Measurements from ENCODE around the gene RFFL.

The RFFL gene

GRCh38 chr17:35079547-35080423 is 16.3 kb upstream of the RFFL start:
- no peak for DNase-seq

- DNase-seq: no peak
Observed at GRCh38 chr17:35076874-35077273, 13.4 kb upstream of the RFFL start.

- peak; percentile 76 for DNase-seq
Observed at GRCh38 chr17:35074711-35075707, 11.5 kb upstream of the RFFL start.

- no peak for DNase-seq
Observed at GRCh38 chr17:35073991-35074627, 10.6 kb upstream of the RFFL start.

- no peak for DNase-seq
Observed at GRCh38 chr17:35073183-35073790, 9.8 kb upstream of the RFFL start.

- DNase-seq: no peak
Observed at GRCh38 chr17:35069311-35069710, 5.8 kb upstream of the RFFL start.

GRCh38 chr17:35068249-35068648 is 4.7 kb upstream of the RFFL start:
- no peak for DNase-seq

GRCh38 chr17:35065880-35066279 is 2.4 kb upstream of the RFFL start:
- DNase-seq: no peak

GRCh38 chr17:35064516-35065215 is 1.2 kb upstream of the RFFL start:
- no peak for DNase-seq

- no peak for DNase-seq
Observed at GRCh38 chr17:35062308-35062707, 1.2 kb downstream of the RFFL start.

- no peak for DNase-seq
Observed at GRCh38 chr17:35057332-35057915, 6.1 kb downstream of the RFFL start.

- DNase-seq: no peak
Observed at GRCh38 chr17:35056013-35056412, 7.5 kb downstream of the RFFL start.

- DNase-seq: no peak
Observed at GRCh38 chr17:35053204-35053603, 10.3 kb downstream of the RFFL start.

GRCh38 chr17:35052780-35053179 is 10.7 kb downstream of the RFFL start:
- no peak for DNase-seq

GRCh38 chr17:35052241-35052610 is 11.3 kb downstream of the RFFL start:
- no peak for DNase-seq

- peak; percentile 48 for DNase-seq
Observed at GRCh38 chr17:35051579-35052240, 11.8 kb downstream of the RFFL start.

- DNase-seq: peak; percentile 32
Observed at GRCh38 chr17:35051183-35051578, 12.3 kb downstream of the RFFL start.

- no peak for DNase-seq
Observed at GRCh38 chr17:35050170-35050569, 13.3 kb downstream of the RFFL start.

- no peak for DNase-seq
Observed at GRCh38 chr17:35048685-35049379, 14.7 kb downstream of the RFFL start.

GRCh38 chr17:35046740-35047283 is 16.7 kb downstream of the RFFL start:
- DNase-seq: no peak
